Activated naive CD4-positive, alpha-beta T cell treated with anti-CD3 and anti-CD28 coated beads, Interleukin-2, amount 50 U/mL, for 24 hours (primary cell): ENCODE data around the gene CIPC.

Experiments used
- H3K27ac Mint-ChIP-seq: one replicate; pipeline ENCODE4 v1.8.0; 2021; ENCODE audit warnings: mild to moderate bottlenecking, mixed read lengths
- H3K27me3 Mint-ChIP-seq: one replicate; pipeline ENCODE4 v1.8.0; 2021; ENCODE audit warnings: mixed read lengths
- H3K36me3 Mint-ChIP-seq: one replicate; pipeline ENCODE4 v1.8.0; 2021; ENCODE audit warnings: mixed read lengths
- H3K4me1 Mint-ChIP-seq: one replicate; pipeline ENCODE4 v1.8.0; 2021; ENCODE audit warnings: mixed read lengths
- H3K4me3 Mint-ChIP-seq: one replicate; pipeline ENCODE4 v1.8.0; 2021; ENCODE audit warnings: mild to moderate bottlenecking, mixed read lengths
- H3K9me3 Mint-ChIP-seq: one replicate; pipeline ENCODE4 v1.8.0; 2021; ENCODE audit warnings: mixed read lengths

The CIPC gene

DNA sequence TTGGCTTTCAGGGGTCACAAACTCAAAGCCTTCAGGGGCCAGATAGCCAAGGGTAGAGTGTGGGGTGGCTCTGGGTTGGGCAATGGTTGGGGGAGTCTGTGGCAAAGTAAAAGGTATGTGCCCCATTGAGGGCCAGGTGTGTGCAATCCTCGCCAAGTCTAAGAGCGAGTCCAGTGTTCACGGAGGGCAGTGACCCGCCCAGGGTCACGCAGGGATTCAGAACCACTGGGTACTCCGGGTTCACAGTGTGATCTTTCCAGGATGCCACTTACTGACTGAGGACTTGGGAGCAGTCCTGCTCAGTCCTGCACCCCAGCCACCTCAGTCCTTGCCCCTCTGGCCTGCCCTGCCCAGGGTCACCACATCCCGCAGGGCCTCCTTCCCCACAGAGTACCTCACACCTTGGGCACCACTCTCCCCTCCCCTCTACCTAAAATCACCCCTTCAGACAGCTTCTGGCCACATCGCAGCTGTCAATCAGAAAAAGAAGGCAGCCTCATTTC is 27.8 kb downstream of the CIPC start:
- H3K4me3 Mint-ChIP-seq: peak overlapping the region; percentile 79
- no peaks in the 10 kb centered on the region for H3K9me3 Mint-ChIP-seq
- H3K27ac Mint-ChIP-seq: no peak overlapping the region
- H3K4me1 Mint-ChIP-seq: peaks cover 5% of the 10 kb centered on the region
- H3K36me3 Mint-ChIP-seq: peaks cover under 1% of the 10 kb centered on the region
- peaks cover 17% of the 10 kb centered on the region for H3K27me3 Mint-ChIP-seq

DNA sequence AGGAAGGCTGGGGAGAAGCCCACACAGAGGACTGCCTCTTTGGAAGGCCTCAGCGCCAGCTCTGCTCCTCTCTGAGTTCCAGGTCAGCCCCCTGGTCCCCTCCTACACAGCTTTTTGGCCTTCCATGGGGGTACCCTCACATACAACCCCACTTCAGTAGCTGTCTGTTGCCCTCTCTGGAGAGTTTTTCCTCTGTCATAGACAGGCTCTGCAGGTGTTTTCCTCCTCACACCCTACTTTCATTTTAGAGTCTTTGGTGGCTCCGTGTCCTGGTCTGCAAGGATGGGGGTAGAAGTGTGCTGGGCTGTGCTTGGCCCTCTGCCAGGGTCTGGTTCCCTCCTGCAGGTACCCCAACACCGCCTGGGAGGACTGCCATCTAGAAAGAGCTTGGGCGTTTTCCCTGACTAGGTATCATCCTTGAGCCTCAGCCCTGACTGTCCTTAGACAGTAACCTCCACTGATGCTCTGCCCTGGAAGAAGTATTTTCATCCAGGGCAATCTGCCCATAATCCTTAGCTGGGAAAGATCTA is 28.5 kb downstream of the CIPC start:
- no peak overlapping the region for H3K4me3 Mint-ChIP-seq
- no peak overlapping the region for H3K27ac Mint-ChIP-seq
- no peaks in the 10 kb centered on the region for H3K9me3 Mint-ChIP-seq

DNA sequence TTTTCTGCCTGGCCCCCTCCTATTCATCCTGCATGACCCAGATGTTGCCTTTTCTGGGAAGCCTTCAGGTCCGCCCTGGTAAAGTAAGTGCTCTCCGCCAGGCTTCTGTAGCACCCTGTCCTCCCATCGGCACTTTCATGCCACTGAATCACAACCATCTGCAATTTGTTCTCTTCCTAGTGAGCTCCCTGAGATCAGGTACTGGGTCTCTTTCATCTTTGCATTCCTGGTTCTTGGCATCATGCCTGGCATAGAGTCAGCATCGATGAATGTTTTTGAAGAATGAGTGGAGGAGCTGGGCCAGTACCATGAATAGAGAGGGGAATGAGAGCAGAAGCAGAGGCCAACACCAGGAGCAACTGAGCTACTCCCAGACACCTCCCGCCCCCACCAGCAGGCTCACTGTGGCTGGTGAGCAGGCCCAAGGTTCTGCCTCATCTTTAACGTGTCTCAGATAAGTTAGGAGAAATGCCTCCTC is 30.4 kb downstream of the CIPC start:
- Mint-ChIP-seq H3K4me1 (peaks cover 5% of the 10 kb centered on the region), H3K36me3 (no peaks in the 10 kb centered on the region), H3K4me3 (no peak overlapping the region), H3K27me3 (peaks cover 32% of the 10 kb centered on the region), H3K27ac (no peak overlapping the region), H3K9me3 (no peaks in the 10 kb centered on the region)

More for the DNA sequence above, 28.5 kb downstream of the CIPC start:
- H3K27me3 Mint-ChIP-seq: peaks cover 20% of the 10 kb centered on the region
- peaks cover 5% of the 10 kb centered on the region for H3K4me1 Mint-ChIP-seq
- H3K36me3 Mint-ChIP-seq: no peaks in the 10 kb centered on the region

DNA sequence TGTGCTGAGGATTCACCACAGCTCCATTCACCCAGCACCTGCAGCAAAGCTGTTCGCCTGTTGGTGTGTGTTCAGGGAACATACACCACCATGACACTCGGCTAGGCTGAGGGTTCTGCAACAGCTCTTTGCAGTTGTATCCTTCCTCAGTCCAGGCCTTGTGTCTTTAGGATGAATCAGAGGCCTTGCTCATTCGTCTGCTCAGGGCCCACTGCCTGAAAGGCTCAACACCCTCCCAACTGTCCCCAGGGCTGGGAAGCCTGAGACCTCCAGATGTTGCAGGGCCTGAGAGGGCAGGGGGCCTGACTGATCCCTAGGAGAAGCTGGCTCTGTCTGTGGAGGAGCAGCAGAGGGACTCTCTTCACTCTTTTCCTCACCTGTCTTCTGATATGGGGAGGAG is 32.3 kb downstream of the CIPC start:
- Mint-ChIP-seq H3K27ac (no peak overlapping the region), H3K9me3 (no peaks in the 10 kb centered on the region), H3K27me3 (peaks cover 43% of the 10 kb centered on the region), H3K4me3 (no peak overlapping the region), H3K36me3 (peaks cover 2% of the 10 kb centered on the region), H3K4me1 (peaks cover 7% of the 10 kb centered on the region)

DNA sequence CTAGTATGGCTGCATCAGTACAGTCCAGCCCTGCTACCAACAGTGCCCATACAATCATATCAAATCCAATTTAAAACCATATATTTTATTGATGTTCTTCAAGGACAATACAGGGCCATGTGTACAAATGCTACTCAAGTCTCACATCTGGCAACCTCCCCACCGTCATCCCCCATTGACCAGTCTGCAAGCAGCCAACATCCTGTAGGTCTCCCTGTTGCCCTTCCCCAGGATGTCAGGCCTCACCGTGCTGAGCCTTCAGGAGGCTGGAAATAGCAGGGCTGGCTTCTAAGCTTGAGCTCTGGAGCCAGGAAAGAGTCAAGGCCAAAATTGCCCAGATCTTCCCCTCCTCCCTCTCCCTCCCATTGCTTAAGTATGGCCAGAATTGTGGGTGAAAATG is 33.1 kb downstream of the CIPC start:
- Mint-ChIP-seq H3K36me3 (peaks cover 2% of the 10 kb centered on the region), H3K4me1 (peaks cover 4% of the 10 kb centered on the region), H3K9me3 (no peaks in the 10 kb centered on the region), H3K27ac (no peak overlapping the region), H3K27me3 (peaks cover 39% of the 10 kb centered on the region), H3K4me3 (no peak overlapping the region)

DNA sequence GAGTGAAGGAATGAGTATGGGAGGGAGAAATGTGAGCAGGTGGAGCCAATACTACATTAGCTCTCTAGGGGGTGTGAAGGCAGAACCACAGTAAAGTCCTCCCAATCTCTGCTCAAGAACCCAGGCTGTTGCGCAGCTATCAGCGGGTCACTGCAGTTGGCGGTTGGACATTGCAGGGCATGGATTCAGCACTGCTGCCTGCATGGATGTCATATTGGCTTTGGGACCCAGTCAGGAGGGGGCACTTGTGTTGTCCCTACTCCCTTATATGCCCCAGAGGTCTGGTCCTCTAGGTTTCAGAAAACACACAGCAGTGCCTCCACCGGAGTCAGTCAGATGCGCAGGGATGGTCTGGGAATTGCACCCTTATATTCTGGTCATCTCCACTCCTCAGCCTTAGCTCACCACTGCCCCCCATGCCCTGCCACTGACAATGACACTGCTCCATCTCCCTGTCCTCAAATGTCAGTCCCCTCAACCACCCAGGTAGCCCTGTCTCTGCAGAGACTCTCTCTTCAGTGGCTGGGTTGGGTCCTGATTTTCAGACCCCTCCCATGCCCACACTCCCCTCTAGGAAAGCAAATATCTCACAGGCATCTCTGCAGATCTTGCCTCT is 33.9 kb downstream of the CIPC start:
- Mint-ChIP-seq H3K4me1 (peaks cover 4% of the 10 kb centered on the region), H3K36me3 (peaks cover 2% of the 10 kb centered on the region), H3K27me3 (peaks cover 43% of the 10 kb centered on the region), H3K9me3 (no peaks in the 10 kb centered on the region), H3K4me3 (no peak overlapping the region), H3K27ac (no peak overlapping the region)

DNA sequence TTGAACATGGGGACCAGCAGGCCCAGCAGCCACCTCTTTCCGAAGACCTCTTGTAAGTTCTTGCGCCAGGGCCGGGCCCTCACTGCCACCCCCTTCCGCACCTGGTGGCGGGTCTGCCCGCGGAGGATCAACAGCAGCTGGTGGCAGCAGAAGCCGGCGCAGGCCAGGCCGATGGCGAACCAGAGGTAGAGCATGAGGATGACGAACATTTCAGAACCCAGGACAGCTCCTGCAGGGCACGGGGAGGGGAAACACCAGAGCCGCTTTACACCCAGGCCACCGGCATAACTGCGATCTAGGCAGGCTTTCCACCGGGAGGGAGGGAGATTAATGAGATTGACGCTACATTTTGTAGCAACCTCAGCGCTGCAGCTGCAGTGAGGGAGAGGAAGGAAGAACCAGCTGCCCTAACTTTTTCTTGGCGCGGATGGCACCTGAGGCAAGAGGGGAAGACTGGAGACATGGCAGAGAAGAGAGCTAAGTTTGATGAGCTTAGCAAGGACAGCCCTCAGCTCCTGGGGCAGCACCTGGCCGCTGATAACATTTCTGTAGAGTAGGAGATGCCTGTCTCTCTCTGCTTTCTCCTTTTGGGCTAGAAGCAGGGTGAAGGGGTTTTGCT is 35.8 kb downstream of the CIPC start:
- no peak overlapping the region for H3K4me3 Mint-ChIP-seq
- no peaks in the 10 kb centered on the region for H3K9me3 Mint-ChIP-seq
- peaks cover 7% of the 10 kb centered on the region for H3K4me1 Mint-ChIP-seq
- no peak overlapping the region for H3K27ac Mint-ChIP-seq
- peaks cover 46% of the 10 kb centered on the region for H3K27me3 Mint-ChIP-seq
- peaks cover 2% of the 10 kb centered on the region for H3K36me3 Mint-ChIP-seq

DNA sequence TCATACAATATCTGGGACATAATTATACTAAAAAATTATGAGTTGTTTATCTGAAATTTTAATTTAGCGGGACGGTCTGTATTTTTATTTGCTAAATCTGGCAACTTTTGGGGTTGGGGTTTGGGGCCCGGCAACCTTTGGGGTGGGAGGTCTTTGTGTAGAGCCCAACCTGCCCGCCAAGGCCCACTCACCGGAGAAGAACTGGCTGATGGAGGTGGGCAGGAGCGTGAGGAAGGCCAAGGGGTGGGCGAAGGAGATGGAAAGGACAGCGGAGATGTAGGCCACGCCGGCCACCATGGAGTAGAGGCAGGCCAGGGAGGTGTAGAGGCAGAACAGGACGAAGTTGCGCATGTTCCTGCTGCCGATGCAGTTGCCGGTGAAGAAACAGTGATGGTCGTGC is 41.0 kb downstream of the CIPC start:
- H3K36me3 Mint-ChIP-seq: no peaks in the 10 kb centered on the region
- no peak overlapping the region for H3K4me3 Mint-ChIP-seq
- peaks cover 12% of the 10 kb centered on the region for H3K4me1 Mint-ChIP-seq
- no peak overlapping the region for H3K27ac Mint-ChIP-seq
- no peaks in the 10 kb centered on the region for H3K9me3 Mint-ChIP-seq
- peaks cover 51% of the 10 kb centered on the region for H3K27me3 Mint-ChIP-seq

DNA sequence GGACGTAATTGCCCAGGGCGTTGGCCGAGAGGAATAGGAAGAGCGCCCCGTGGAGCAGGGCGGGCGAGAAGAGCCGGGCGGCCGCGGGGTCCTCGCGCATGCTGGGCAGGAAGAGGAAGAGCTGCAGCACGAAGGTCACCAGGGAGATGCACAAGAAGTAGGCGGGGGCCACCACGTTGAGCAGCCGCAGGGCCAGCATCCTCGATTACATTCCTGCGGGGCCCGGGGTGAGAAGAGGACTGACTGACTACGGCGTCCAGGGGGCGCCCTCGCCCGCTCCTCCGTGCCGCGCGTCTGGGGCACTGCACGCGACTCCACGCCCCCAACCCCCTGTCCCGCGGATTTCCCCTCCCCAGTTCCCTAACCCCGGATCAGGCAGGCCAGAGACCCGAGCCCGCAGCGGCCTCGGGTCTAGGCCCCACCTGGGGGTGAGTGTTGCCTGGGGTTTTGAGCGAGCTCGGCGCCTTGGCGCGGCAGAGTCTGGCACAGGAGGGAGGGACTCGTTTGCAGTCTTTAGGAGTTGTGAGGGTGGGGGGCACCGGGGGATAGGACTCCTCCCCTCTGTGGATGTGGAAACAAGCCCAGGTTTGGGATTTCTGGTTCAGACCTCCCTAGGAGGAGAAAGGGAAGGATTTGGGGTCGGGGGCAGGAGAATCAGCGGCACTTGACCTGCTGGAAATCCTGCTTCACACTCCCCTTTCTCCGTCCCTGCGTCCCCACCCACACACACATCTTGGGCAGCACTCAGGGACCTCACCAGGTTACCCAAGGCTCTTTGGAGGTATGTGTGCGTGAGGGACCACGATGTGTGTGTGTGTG is 41.7 kb downstream of the CIPC start:
- Mint-ChIP-seq H3K4me1 (peaks cover 11% of the 10 kb centered on the region), H3K27me3 (peaks cover 50% of the 10 kb centered on the region), H3K27ac (no peak overlapping the region), H3K9me3 (no peaks in the 10 kb centered on the region), H3K36me3 (no peaks in the 10 kb centered on the region), H3K4me3 (peak overlapping the region; percentile 60)

DNA sequence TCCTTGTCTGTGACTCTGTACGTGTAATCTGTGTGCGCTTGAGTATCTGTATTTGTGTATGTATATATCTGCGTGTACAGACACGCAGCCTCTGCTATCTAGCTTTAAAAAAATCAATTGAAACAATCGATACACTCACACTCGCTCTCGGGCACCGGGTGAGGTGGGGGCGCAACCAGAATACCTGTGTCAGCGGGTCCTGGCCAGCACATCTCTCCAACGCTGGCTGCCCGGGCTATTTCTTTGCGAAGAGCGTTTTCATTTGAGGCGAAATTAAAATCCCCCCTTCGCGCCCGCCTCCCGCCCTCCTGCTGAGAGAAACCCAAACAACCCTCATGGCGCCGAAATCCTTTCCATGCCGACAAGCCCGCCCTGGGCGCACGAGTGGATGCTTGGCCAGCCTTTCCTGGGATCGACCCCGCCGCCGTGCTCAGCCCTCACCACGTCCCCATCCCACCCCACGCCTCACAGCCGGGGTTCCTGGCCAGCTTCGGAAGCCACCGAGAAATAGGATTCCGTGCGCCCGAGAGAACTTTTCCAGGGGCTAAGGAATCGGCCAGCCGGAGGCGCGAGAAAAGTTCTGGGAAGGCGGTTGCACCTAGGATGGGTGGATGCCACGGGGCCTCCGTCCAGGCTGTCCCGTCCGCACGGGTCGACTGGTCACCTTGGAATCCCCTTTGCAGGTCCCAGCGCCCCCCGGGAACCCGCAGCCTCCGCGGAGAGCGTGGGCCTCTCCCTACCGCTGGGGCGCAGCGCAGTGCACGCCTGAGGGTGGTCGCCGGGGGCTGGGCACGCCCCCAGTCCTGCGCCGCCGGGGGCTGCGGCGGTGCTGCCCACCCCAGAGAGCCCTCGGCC is 42.5 kb downstream of the CIPC start:
- peaks cover 49% of the 10 kb centered on the region for H3K27me3 Mint-ChIP-seq

DNA sequence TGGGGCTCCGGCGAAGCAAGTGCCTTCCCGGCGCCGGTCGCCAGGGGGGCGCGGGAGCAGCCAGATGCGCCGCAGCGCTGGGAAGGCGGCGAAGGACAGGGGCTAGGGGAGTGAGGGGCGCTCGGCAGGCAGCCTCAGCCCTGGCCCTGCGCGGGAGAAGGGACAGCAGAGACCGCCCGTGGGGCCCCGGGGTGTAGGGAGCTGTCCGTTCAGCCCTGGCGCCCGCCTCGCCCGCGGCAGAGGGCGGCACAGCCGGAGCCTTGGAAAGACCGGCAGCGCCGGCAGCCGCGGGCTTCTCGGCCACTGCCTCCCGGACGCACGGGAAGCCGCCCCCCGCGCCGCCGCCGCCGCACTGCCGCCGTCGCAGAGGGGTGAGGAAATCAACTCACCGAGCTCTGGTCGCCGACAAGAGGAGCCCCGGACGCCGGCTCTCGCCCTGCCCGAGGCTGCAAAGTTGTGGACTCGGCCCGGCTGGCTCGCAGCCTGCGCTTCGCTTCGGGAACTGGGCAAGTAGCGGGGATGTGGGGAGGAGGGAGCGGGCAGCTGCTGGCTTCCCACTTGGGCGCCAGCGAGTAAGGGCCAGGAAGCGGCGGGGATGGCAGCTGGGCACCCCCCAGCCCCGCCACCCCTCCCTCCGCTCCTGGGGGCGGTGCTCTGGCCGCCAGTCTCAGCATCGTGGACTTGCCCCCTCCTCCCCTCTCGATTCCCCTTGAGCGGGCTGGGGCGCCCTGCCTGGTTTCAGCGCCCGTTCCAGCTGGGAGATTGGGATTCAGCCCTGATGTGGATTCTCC is 43.4 kb downstream of the CIPC start, which contains the start of gene ZDHHC22:
ZDHHC22 (minus strand) TSS at position 578 of the 791 bp plus-strand sequence. CDS start 2,053 bp downstream, outside the sequence.
- Mint-ChIP-seq H3K9me3 (no peaks in the 10 kb centered on the region), H3K27ac (peak within 1 kb of the TSS; percentile 51), H3K36me3 (no peaks in the 10 kb centered on the region), H3K4me1 (peaks cover 11% of the 10 kb centered on the region), H3K4me3 (peak within 1 kb of the TSS; percentile 28), H3K27me3 (peaks cover 47% of the 10 kb centered on the region)

More for the DNA sequence above, 42.5 kb downstream of the CIPC start:
- no peaks in the 10 kb centered on the region for H3K9me3 Mint-ChIP-seq
- peaks cover 11% of the 10 kb centered on the region for H3K4me1 Mint-ChIP-seq
- peak overlapping the region; percentile 51 for H3K27ac Mint-ChIP-seq
- H3K4me3 Mint-ChIP-seq: peak overlapping the region; percentile 60
- H3K36me3 Mint-ChIP-seq: no peaks in the 10 kb centered on the region

DNA sequence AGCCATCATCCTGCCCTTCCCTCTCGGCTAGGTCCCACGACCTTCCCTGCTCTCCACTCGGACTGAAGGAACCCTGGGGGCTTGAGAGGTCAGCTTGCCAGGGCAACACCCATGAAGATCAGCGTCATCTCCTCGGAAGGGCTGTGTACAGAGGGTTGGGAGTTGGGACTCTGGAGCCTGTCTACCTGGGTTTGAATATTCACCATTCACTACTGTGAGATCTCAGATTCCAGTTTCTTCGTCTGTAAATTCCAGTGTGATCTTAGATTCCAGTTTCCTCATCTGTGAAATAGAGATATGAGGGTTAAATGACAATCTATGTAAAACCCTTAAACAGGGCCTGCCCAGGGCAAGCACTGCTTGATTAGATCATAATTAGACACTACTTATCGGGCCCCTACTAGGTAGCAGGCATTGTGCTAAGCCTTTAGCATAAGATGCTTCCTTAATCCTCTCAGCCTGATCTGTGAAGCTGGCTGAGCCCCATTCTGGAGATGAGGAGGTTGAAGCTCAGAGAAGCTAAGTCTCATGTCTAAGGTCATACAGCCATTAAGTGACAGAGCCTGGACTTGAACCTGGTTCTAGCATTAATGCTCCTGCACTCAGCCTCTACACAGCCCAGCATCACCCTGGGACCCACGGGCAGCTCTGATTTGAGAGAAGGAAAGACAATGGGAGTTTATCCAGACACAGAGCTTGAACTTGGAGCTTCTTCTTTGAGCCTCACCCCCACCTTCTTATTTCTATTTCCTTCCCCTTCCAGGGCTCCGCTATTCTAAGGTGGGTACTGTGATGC is 44.1 kb downstream of the CIPC start:
- H3K4me3 Mint-ChIP-seq: peak overlapping the region; percentile 28
- no peaks in the 10 kb centered on the region for H3K9me3 Mint-ChIP-seq
- H3K4me1 Mint-ChIP-seq: peaks cover 11% of the 10 kb centered on the region
- H3K27me3 Mint-ChIP-seq: peaks cover 50% of the 10 kb centered on the region
- no peak overlapping the region for H3K27ac Mint-ChIP-seq
- H3K36me3 Mint-ChIP-seq: no peaks in the 10 kb centered on the region

DNA sequence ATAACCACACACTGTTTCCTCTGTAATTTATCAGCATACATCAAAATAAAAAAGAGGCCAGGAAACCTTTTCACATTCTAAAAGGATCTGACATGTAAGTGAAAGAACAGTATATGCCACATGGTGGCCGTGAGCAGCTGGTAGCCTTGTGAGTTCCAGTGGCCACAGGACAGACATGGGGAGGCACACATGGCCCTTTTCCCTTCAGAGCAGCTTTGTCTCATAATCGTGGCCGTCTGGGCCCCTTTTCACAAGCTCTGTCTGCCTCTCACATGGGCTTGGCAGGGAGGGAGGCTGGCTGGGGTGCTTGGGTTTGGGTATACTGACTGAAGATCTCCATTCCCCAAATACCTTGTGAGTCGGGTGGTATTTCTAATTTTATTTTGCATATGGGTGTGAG is 45.0 kb downstream of the CIPC start:
- Mint-ChIP-seq H3K4me3 (no peak overlapping the region), H3K27me3 (peaks cover 45% of the 10 kb centered on the region), H3K4me1 (peaks cover 11% of the 10 kb centered on the region), H3K36me3 (no peaks in the 10 kb centered on the region), H3K9me3 (no peaks in the 10 kb centered on the region), H3K27ac (no peak overlapping the region)
